Nephron progenitor cell (in vitro differentiated cells): ENCODE data around the gene TMEM236.

Experiments
- DNase-seq: peaks from one replicate; pipeline ENCODE4 v3.0.0; 2021
- H3K27ac Mint-ChIP-seq: 2 replicates; pipeline ENCODE4 v1.8.0; 2021; ENCODE audit warnings: mild to moderate bottlenecking, moderate library complexity, mixed read lengths
- H3K27me3 Mint-ChIP-seq: 2 replicates; pipeline ENCODE4 v1.8.0; 2021; ENCODE audit warnings: mild to moderate bottlenecking, low read depth, mixed read lengths; ENCODE audit not compliant: poor library complexity
- H3K36me3 Mint-ChIP-seq: 2 replicates; pipeline ENCODE4 v1.8.0; 2021; ENCODE audit warnings: low read depth, mixed read lengths
- H3K4me1 Mint-ChIP-seq: 2 replicates; pipeline ENCODE4 v1.8.0; 2021; ENCODE audit warnings: mixed read lengths
- H3K4me3 Mint-ChIP-seq: 2 replicates; pipeline ENCODE4 v1.8.0; 2021; ENCODE audit warnings: mild to moderate bottlenecking, moderate library complexity, mixed read lengths
- H3K9me3 Mint-ChIP-seq: 2 replicates; pipeline ENCODE4 v1.8.0; 2021; ENCODE audit warnings: mild to moderate bottlenecking, moderate library complexity, mixed read lengths
- TF ChIP-seq, protein P1 (sequence below): fragments of 200-600 bp; sonication (generic); IDR thresholded peaks from 2 replicates; pipeline ENCODE4 v1.5.0; 2021; ENCODE audit warnings: antibody characterized with exemption

The TMEM236 gene

GRCh38 chr10:17730667-17731066 is 21.3 kb upstream of the TMEM236 start:
- H3K4me3 Mint-ChIP-seq = no peak overlapping the region
- H3K36me3 Mint-ChIP-seq = no peaks in the 10 kb centered on the region
- DNase-seq = no peak
- no peak overlapping the region for H3K27ac Mint-ChIP-seq
- H3K4me1 Mint-ChIP-seq = no peaks in the 10 kb centered on the region
- H3K27me3 Mint-ChIP-seq = no peaks in the 10 kb centered on the region
- no peaks in the 10 kb centered on the region for H3K9me3 Mint-ChIP-seq
- TF ChIP-seq, protein P1, sequence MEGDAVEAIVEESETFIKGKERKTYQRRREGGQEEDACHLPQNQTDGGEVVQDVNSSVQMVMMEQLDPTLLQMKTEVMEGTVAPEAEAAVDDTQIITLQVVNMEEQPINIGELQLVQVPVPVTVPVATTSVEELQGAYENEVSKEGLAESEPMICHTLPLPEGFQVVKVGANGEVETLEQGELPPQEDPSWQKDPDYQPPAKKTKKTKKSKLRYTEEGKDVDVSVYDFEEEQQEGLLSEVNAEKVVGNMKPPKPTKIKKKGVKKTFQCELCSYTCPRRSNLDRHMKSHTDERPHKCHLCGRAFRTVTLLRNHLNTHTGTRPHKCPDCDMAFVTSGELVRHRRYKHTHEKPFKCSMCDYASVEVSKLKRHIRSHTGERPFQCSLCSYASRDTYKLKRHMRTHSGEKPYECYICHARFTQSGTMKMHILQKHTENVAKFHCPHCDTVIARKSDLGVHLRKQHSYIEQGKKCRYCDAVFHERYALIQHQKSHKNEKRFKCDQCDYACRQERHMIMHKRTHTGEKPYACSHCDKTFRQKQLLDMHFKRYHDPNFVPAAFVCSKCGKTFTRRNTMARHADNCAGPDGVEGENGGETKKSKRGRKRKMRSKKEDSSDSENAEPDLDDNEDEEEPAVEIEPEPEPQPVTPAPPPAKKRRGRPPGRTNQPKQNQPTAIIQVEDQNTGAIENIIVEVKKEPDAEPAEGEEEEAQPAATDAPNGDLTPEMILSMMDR = no peak

GRCh38 chr10:17731331-17732020 is 20.5 kb upstream of the TMEM236 start:
- TF ChIP-seq, protein P1 = no peak
- H3K27ac Mint-ChIP-seq = no peak overlapping the region
- no peak overlapping the region for H3K4me3 Mint-ChIP-seq
- H3K27me3 Mint-ChIP-seq = no peaks in the 10 kb centered on the region
- no peaks in the 10 kb centered on the region for H3K4me1 Mint-ChIP-seq
- H3K36me3 Mint-ChIP-seq = no peaks in the 10 kb centered on the region
- DNase-seq = no peak
- H3K9me3 Mint-ChIP-seq = no peaks in the 10 kb centered on the region

DNA sequence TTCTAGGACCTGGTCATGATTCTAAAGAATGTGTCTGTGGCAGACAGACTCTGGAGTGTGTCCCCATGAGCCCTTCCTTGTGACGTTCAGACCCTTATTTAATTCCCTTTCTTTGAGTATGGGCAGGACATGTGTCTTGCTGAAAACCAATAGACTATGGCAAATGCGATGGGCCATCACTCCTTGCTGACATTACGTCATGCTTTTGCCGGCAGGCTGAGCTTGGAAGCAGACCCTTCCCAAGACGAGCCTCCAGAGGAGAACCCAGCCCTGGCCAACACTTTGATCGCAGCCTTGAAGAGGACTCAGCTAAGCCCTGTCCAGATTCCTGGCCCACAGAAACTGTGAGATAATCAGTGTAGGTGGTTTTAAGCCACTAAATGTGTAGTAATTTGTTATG is 18.4 kb upstream of the TMEM236 start:
- Mint-ChIP-seq H3K9me3 (no peaks in the 10 kb centered on the region), H3K27me3 (no peaks in the 10 kb centered on the region), H3K27ac (peak overlapping the region; percentile 35), H3K4me3 (no peak overlapping the region), H3K36me3 (no peaks in the 10 kb centered on the region), H3K4me1 (no peaks in the 10 kb centered on the region)
- DNase-seq = no peak
- TF ChIP-seq, protein P1 = no peak

DNA sequence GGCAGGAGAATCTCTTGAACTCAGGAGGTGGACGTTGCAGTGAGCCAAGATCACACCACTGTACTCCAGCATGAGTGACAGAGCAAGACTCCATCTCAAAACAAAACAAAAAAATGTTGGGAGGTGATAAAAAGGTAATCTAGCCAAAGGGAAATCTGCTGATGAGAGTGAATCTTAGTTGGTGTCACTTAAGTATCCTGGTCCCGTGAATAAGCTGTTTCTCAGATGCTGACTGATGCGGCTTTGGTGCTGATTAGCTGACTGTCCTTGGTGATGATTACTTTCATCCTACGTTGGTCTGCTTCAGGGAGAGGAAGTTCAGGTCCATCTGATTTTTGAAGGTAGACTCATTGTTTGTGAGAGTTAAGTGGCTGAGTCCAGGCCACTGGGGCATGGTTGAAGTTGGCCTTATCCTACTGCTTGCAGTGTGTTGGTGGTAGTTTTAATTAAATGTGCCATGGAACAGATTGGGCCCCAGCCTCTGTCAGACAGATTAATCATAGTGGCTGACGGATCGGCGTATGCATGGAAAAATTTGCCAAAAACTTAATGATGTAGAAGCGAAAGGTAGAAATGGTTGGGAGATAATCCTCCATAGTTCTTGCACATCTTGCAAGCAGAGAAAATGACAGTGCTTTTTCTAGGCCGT is 17.4 kb upstream of the TMEM236 start:
- H3K36me3 Mint-ChIP-seq = no peaks in the 10 kb centered on the region
- H3K27ac Mint-ChIP-seq = no peak overlapping the region
- H3K9me3 Mint-ChIP-seq = no peaks in the 10 kb centered on the region
- no peaks in the 10 kb centered on the region for H3K27me3 Mint-ChIP-seq
- no peaks in the 10 kb centered on the region for H3K4me1 Mint-ChIP-seq
- H3K4me3 Mint-ChIP-seq = no peak overlapping the region
- DNase-seq = no peak
- TF ChIP-seq, protein P1 = no peak

DNA sequence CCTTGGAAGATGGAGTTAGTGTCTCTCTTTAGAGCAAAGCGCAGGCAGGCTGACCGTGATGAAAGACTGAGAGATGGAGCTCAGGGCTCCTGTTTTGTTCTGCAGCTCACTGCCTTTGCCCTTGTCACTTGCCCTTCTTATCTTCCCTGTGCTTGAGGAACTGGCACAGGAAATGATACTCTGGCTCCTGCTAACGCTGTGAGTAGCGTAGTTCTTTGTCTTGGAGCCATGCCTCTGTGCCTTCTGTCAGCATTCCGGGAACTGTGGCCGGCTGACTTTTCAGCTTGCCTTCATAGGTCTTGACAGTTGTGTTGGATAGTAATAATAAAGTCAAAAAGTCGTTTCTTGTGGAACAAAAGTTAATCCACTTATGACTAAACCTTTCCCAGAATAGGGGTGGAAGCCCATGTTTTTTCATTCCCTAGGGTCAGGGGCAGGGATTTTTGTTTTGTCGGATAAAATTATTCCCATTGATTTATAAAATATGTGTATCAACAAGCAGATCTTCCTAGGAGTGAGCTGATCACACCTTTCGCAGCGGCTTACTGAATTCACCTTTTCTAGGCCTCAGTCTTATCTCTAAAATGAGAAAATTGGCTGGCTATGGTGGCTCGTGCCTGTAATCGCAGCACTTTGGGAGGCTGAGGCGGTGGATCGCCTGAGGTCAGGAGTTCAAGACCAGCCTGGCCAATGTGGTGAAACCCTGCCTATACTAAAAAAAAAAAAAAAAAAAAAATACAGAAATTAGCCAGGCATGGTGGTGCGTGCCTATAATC is 16.6 kb upstream of the TMEM236 start:
- no peaks in the 10 kb centered on the region for H3K36me3 Mint-ChIP-seq
- no peak overlapping the region for H3K4me3 Mint-ChIP-seq
- DNase-seq = no peak
- no peaks in the 10 kb centered on the region for H3K9me3 Mint-ChIP-seq
- H3K4me1 Mint-ChIP-seq = no peaks in the 10 kb centered on the region
- TF ChIP-seq, protein P1 = no peak
- H3K27ac Mint-ChIP-seq = no peak overlapping the region
- no peaks in the 10 kb centered on the region for H3K27me3 Mint-ChIP-seq
